Suppressor macrophage (primary cell): ENCODE data around the gene NOTCH1.

Experiments used
- DNase-seq, 4 experiments: peaks; one replicate each; pipeline ENCODE4 v3.0.0-alpha.2; 2020 to 2022

Gene NOTCH1

DNA sequence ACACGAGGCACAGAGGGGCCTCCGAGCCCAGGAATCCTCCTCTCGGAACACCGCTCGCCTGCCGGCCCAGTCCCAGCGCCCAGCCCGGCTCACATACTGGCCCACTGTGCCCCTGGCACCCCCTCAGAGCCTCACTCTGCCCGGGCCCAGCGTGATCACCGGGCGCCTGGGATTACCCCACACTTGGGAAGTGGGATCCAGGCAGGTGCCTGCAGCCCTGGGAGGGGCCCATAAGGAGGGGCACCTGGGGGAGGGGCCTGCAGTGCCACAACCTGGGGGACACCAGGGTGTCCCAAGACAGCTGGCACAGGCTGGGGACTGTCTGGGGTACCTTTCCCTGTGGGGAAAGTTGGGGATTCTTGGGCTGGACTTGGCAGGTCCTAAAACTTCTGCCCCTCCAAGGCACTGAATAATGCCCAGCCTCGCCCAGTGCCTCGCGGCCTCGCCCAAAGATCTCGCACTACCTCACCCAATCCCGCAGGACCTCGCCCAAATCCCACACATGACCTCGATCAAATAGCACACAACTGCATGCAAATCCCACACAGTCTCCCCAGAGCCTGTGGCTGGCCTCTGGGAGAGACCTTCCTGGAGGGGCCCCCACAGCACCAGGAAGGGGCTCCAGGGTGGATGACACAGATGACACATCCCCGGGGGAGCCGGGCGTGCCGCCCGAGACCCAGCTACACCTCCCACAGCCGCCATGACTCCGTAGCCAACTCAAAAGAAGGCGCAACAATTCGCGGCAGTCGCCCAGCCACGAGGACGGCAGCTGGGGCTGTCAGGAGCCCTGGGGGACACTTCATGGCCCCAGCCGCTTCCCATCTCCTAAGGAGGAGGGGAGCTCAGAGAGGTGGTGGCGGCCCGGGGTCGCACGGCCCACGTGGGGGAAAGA is 13.7 kb downstream of the NOTCH1 start:
- no peak for DNase-seq

DNA sequence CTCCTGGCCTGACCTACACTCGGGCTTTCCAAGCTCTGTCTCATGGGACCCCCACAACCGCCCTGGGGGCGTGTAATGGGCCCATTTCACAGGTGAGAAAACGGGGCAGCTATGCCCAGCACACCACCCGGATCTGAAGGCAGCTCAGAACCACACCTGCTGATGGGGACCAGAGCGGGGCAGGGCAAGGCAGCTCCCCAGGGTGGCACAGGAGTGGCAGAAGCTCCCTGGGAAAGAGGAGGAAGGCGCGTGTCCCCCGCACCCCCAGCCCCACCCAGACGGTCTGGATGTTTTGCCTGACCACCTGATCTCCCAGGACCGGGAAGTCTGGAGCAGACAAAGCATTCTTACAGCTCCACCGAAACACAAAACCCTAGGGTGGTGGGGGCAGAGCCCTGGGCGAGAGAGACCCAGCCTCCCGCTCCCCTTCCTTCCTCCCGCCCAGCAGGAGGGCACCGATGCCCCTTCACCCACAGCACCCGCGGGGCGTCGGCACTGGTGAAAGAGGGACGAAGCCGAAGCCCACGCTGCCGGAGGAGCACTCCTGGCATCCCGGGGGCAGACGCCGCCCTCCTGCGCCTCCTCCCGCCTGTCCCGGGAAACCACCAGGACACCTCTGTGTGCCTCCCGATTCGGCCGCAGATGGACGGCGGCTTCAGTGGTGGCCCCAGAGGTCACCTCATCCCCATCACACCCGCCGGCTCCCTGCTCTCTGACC is 14.5 kb downstream of the NOTCH1 start:
- DNase-seq, result no peak

DNA sequence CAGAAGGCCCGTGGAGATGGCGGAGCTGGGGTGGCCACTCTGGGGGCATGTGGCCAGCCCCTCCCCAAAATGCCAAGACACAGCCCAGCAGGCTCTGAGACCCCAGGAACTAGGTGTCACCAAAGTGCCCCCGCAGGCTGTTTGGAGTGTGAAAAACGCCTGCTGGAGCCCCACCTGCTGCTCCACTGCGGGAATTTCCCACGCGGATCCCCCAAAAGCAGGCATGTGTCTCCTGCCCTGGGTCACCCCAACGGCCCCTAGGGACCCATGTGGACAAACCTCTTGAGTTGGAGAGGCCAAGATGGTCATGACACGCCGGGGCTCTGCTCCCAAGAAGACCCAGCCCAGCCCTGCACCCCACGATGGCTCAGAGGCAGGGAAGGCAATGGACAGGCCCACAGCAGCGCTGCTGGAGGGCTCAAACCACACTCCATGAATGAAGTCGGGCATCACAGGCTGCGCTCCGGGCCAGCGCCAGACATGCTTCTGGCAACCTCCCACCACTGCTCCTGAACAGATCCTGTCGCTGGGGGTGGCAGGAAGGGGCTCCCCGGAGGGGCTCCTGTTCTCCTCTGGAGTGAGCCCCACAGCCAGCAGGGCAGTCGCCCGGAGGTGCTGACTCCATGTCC is 15.3 kb downstream of the NOTCH1 start:
- DNase-seq, result no peak

DNA sequence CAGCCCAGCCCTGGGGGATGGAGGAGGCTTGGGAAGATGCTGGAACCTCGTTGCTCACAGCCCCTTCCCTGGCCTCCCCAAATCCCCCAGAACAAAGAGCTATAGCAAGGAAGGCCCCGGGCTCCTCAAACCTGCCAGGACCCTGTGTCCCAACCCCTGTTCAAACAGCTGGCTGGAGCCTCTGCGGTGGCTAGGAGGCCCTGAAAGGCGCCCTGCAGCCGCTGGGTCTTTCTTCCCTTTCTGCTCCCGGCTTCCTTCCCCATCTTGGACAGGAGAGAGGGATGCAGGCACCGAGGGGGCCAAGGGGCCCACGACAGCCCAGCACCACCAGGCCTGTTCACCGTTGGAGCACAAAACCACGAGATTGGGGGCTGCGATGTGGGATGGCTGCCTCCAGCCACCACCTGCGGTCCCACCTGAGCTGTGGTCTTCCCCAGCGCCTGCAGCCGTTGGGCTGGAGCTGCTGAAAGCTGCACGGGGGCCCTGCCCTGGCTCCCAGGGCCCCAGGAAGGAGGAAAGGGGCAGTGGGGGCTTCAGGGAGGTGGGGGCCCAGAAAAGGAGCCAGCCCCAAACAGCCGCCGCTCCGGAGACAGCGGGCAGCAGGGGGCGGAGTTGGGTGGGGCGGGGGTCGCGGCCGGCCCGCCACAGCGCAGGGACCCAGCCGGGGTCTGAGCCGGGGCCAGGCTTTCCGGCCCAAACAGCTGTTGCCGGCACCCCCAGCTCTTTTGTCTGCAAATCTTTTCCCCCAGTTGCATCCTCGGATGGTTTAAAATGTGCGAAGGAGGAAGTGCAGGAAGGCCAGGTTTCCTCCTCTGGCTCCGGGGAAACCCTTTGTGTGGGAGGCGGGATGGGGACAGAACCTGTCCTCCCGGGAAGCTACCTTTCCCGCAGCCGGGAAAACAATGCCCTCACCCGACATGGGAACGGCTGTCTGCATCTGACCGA is 16.1 kb downstream of the NOTCH1 start:
- peak; percentile 31 to 66 (median 52) for DNase-seq

DNA sequence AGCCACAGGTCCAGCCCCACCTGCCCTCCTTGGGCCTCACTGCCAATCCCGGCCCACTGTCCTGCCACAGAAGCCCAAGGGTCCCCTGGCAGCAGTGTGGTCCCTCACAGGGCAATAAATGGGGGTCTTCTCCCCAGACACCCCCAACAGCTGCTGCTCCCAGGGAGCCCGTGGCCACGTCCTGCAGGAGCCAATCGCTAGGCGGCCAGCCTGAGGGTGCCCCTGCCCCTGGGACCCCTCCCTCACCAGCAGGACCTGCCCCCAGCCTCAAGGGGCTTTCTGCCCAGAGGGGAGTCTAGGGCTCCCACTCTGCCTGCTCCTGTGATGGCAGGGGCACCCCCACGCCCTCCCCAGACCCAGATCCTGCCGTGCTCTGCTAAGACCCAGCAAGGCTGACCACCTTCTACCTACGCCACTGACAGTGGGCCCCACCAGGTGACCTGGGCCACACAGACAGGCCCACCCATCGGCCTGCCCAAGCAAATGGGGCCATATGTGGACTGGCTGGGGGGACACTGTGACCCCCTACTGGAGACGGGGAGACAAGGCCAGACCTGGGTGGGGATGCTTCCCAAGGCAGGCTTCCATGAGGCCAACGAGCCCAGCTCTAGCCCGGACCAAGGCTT is 17.0 kb downstream of the NOTCH1 start:
- no peak for DNase-seq

DNA sequence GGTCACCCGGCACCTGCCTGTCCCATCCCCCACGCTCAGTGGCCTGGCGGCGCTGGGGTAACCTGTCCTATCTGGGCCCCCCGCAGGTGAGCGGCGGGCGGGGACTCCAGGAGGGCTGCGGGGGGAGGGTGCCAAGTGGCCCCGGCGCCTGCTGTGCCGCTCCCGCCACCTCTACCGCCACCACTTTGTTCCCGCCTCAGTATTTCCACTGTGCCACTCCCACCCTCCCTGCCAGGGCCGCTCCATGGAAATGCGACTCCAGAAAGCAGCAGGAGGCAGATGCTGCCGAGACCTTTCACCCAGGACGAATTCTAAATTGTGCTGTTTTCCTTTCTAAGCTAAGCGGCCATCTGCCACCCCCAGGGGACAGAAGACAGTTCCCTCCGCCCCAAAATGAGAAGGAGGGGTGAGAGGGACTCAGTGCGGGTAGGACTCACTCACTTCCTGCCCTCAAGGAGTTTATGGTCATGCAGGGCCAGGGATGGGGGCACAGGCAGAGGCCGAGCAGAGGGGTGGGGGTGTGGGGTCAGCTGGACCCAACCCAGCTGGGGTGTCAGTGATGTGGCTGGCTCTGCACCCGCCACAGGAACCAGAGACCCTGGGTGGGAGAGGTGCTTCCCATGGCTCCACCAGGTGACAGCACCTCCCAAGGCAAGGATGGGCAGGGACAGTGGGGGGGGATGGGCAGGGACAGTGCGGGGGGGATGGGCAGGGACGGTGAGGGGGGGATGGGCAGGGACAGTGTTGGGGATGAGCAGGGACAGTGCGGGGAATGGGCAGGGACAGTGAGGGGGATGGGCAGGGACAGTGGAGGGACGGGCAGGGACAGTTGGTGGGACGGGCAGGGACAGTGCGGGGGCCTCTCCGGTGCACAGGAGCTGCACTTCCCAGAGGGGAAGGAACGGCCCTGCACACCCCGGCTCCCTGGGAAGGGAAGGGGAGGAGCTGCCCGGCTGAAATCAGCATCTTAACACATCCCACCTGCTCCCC is 17.8 kb downstream of the NOTCH1 start:
- no peak for DNase-seq

DNA sequence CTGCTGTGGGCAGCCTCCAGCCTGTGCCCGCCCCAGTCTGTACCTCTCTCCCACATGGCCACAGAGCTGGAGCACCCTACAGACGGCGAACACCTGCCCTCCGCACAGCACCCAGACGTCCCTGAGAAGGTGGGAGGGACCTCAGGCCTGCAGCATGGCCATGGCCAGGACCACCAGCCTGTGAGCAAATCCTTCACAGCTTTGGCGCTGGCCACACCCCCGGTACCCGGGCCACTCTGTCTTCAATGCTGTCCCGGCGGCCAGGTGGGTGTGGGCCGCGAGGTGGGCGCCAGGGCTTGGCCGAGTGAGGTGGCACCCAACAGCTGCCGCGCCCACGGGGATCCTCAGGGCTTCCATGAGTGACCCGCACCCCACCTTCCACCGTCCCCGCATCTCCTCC is 18.7 kb downstream of the NOTCH1 start:
- DNase-seq, result no peak

DNA sequence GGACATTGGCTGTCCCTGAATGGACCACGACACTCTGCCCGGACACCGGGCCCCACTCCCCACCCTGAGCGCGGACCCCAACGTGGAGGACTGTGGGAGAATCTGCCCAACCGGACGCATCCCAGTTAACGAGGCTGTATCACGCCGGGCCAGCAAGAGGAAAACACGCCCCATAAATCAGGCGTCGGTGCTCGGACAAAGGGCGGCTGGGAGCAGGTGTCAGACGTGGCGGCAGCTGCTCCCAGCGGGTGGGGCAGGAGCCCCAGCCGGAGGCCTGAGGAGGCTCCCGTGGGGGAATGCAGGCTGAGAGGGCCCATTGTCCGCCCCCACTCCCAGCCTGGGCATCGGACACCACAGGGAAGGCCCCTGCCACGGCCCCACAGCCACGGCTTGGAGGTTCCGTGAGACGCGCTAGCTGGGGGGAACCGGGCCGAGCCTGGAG is 19.2 kb downstream of the NOTCH1 start:
- DNase-seq, result no peak

DNA sequence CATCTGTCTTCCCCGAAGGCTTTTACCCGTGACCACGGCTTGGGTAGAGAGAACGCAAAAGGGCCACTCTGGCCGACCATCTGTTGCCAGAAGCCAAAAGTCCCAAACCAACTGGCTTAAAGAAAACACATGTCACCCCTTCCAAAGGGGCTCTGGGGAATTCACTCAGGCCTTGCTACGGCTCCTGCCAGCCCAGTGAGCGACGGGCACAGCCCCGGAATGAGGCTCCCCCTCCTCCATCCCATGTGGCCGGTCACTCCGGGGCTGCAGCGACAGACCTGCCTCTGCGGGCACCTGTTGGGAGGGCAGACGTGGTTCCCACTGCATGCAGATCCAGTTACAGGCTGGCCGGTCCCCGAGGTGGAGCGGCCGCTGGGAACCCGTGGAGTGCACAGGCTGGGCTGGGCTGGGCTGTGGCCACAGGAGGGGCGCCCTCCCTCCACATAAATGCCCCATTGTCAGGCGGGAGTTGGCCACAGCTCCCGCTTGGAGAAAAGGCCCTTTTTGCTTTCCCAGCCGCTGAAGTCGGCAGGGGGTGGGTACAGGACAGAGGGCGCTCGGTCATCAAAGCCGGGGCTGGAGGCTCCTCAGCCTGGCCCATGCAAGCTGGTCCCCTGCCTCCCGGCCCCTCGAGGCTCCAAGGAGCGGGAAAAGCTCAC is 19.9 kb downstream of the NOTCH1 start:
- no peak for DNase-seq

DNA sequence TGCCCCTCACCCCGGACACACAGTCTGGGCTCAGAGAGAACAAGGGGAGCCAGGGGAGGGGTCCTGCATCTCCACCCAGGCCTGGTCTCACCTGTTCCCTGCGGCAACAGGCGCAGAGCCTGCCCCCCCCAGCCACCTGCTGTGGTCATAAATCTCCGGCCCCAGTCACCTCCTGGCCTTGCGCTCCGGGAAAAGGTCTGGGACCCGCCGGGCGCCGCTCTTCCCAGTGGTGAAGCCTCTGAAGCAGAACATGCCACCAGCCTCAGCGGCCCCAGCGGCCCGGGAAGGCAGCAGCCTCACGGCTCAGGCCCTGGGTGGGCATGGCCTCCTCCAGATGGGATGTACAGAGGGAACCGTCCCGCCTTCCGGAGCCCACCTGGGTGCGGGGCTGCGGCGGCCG is 20.6 kb downstream of the NOTCH1 start:
- no peak for DNase-seq

DNA sequence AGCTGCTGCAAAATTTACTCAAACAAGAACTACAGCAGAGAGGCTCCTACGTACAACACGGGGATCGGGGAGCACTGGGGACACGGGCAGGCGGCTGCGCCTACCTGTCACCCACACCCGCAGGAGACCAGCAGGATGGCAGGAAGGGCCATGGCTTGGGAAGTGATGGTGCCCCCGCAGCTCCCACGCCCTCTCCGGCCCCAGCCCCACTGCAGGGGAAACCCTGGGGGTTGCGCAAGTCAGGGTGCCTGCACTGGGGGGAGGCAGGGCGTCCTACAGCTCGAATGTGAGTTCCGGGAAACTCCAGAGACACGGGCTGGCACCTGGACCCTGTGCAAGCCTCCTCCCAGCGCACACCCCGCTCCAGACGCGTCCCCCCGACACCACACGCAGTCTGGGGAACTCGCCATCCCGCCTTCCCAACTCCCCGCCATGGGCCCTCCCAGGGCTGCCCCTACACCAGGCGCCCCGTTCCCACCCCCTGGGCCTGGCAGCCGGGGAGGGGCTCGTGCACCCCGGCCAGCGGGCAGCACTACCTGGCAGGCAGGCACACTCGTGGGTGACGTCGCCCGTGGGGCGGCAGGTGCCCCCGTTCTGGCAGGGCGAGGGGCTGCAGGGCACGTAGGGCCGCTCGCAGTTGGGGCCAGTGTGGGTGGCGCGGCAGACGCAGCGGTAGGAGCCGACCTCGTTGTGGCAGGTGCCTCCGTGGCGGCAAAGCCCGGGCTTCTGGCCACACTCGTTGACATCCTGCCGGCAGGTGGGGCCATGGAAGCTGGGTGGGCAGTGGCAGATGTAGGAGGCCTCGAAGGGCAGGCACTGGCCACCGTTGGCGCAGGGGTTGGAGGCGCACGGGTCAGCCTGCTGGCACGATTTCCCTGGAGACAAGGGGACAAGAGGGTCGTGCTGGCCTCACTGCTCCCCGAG is 23.3 kb downstream of the NOTCH1 start:
- peak; percentile 68 to 91 (median 81) for DNase-seq

DNA sequence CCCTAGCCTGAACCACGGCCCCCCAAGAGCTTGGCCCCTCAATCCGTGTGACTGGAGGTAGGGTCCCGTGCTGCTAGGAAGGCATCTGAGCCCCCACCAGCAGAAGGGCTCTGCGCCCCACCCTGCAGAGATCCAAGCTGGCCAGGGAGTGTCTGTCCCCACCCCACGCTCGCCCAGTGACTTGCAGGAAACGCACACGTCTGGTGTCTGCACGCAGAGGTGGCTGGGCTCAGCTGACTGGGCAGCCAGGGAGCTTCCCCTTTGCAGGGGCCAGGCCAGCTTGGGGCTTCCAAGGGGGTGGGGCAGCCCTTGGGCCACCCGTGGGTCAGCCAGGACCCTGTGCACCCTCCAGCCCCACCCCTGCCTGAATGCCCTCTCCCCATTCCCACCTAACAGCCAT is 24.3 kb downstream of the NOTCH1 start:
- peak; percentile 94 to 97 (median 96) for DNase-seq

DNA sequence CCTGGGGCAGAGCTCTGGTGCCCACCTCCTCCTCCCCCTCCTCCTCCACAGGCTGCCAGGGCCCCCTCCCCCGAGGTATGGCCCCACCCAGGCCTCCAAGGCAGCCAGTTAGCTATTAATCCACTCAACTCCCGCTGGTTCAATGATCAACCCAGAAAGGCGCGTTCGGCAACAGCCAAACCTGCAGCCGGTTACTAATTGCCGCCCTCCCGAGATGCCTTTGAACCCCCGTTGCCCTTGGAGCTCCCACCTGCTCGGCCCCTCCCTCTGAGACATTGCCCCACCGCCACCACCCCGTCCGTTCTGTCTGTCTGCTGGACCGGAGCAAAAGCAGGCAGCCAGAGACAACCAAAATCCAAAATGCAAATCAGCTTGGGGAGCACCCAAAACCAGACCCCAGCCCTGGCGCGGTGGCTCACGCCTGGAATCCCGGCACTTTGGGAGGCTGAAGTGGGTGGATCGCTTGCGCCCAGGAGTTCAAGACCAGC is 25.8 kb downstream of the NOTCH1 start:
- no peak for DNase-seq

DNA sequence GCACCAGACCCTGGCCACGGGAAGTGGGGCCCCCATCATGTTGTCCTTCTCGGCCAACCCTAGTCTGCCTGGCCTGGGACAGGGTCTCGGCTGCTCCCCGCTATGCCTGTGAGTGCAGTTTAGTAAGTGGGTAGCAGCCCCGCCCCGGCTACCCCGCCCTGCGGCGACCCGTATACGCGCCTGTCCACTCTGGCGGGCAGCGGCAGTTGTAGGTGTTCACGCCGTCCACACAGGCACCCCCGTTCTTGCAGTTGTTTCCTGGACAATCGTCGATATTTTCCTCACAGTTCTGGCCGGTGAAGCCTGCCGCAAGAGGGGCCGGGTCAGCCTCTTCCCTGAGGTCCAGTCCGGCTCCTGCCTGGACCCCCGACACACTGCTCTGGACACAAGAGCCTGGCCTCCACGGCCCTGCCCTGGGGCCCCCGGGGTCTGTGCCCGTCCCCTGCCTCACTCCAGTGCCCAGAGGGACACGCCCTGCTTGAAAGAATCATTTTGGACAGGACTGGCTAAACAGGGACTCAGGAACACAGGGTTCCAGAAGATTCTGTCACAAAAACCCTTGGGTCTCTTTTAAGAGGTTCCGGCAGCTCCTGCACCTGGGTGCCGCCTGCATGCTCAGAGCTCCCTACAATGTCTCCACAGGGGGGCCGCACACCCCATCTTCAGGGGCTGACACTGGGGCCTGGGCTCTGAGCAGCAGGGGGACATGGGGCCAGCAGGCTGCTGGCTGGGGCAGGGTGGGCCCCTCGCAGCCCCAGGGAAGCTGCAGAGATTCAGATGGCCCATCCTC is 26.4 kb downstream of the NOTCH1 start:
- DNase-seq, result no peak

DNA sequence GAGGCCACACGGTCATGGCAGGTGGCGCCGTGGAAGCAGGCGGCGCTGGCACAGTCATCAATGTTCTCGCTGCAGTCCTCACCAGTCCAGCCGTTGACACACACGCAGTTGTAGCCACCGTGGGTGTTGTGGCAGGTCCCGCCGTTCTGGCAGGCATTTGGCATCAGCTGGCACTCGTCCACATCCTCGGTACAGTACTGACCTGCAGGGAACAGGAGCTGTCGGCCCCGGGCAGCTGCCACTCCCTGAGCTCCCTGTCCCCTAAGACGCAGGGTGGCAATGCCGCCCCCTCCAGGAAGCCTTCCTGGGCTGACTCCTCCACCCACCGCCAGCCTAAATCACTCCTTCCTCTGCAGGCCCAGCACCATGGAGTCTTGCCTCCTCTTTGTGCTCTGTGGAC is 27.2 kb downstream of the NOTCH1 start:
- no peak for DNase-seq

DNA sequence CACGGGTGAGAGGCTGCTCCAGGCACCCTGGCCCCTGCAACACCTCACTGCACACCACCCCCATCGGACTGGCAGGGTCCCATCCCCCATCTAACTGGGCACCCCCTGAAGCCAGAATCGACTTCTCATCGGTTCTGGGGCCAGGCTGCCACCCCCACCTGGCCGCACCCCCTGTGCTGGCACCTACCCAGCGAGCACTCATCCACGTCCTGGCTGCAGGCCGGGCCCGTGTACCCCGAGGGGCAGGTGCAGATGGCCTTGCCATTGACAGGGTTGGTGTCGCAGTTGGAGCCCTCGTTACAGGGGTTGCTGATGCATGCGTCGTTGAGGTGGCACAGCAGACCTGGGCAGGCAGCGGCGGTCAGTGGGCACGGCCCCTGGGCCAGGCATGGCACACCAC is 27.9 kb downstream of the NOTCH1 start:
- DNase-seq, result no peak

DNA sequence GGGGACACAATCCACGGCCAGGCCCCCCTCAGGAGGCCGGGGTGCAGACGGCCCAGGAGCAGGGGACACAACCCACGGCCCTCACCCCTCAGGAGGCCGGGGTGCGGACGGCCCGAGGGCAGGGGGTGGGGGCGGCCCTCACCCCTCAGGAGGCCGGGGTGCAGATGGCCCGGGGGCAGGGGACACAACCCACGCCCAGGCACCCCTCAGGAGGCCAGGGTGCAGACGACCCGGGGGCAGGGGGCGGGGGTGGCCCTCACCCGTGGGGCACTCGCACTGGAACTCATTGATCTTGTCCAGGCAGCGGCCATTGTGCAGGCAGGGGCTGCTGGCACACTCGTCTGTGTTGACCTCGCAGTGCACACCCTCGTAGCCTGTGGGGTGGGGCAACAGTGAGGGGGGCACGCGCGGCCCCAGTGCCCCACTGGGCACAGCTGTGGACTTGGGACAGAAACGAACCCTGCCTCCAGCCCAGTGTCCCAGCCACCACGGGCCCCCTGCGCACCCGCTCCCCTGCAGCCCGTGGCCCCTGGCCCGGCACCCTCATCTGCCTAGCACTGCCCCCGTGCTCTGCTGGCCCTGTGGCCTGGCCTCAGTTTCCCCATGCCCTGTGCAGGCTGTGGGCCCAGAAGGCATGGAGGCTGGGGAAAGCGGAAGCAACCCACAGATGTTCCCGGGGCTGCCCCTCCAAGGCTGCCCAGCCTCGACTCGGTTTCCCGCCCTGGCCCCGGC is 28.7 kb downstream of the NOTCH1 start:
- DNase-seq, result no peak
